ENCODE measurements around the gene CHN2.

Gene CHN2

GRCh38 chr7:29284696-29285443 is 90.3 kb downstream of the CHN2 start:
- DNase-seq (ENCODE audit: low read depth, low spot score), result no peak

- no peak for DNase-seq (ENCODE audit: low read depth, low spot score)
These were observed 90.8 kb downstream of the CHN2 start for GRCh38 chr7:29285444-29285793.

- DNase-seq (ENCODE audit: low read depth, low spot score), result no peak
These were observed 91.3 kb downstream of the CHN2 start for GRCh38 chr7:29285861-29286260.

GRCh38 chr7:29287366-29287765 is 92.8 kb downstream of the CHN2 start:
- no peak for DNase-seq (ENCODE audit: low read depth, low spot score)

GRCh38 chr7:29288181-29289091 is 93.9 kb downstream of the CHN2 start:
- DNase-seq (ENCODE audit: low read depth, low spot score), result no peak

GRCh38 chr7:29289156-29290021 is 94.8 kb downstream of the CHN2 start:
- DNase-seq (ENCODE audit: low read depth, low spot score), result no peak

- no peak for DNase-seq (ENCODE audit: low read depth, low spot score)
These were observed 96.3 kb downstream of the CHN2 start for GRCh38 chr7:29290829-29291228.

GRCh38 chr7:29291723-29292618 is 97.4 kb downstream of the CHN2 start:
- DNase-seq (ENCODE audit: low read depth, low spot score), result no peak

- DNase-seq (ENCODE audit: low read depth, low spot score), result no peak
These were observed 98.5 kb downstream of the CHN2 start for GRCh38 chr7:29292886-29293658.

GRCh38 chr7:29296421-29296820 is 101.8 kb downstream of the CHN2 start:
- DNase-seq (ENCODE audit: low read depth, low spot score), result no peak

GRCh38 chr7:29297194-29297890 is 102.8 kb downstream of the CHN2 start:
- no peak for DNase-seq (ENCODE audit: low read depth, low spot score)

- no peak for DNase-seq (ENCODE audit: low read depth, low spot score)
These were observed 104.5 kb downstream of the CHN2 start for GRCh38 chr7:29299086-29299485.

GRCh38 chr7:29300026-29300480 is 105.5 kb downstream of the CHN2 start:
- no peak for DNase-seq (ENCODE audit: low read depth, low spot score)

GRCh38 chr7:29300649-29301048 is 106.1 kb downstream of the CHN2 start:
- DNase-seq (ENCODE audit: low read depth, low spot score), result no peak

- DNase-seq (ENCODE audit: low read depth, low spot score), result no peak
These were observed 108.3 kb downstream of the CHN2 start for GRCh38 chr7:29302666-29303395.

- DNase-seq (ENCODE audit: low read depth, low spot score), result no peak
These were observed 110.2 kb downstream of the CHN2 start for GRCh38 chr7:29304756-29305155.

GRCh38 chr7:29306319-29306991 is 111.9 kb downstream of the CHN2 start:
- no peak for DNase-seq (ENCODE audit: low read depth, low spot score)

- no peak for DNase-seq (ENCODE audit: low read depth, low spot score)
These were observed 113.8 kb downstream of the CHN2 start for GRCh38 chr7:29308424-29308823.

Measured in activated naive CD8-positive, alpha-beta T cell treated with anti-CD3 and anti-CD28 coated beads, Interleukin-2, amount 50 U/mL, for 16 hours (primary cell).